Upper lobe of left lung (tissue), 4 donors: ENCODE results near the gene ALDH18A1.

Source experiments
- POLR2A ChIP-seq, 4 donors: fragments of 450-650 bp; IDR thresholded peaks; one replicate each; pipeline ENCODE4 v1.5.1; 2016 to 2017; ENCODE audit warnings: antibody characterized with exemption in 4 of 4, mild to moderate bottlenecking in 2 of 4
- TF ChIP-seq, protein P1 (sequence below), 6 experiments: fragments of 450-650 bp in 4 of 6; fragments of 200-600 bp in 2 of 6; sonication (generic) in 2 of 6; IDR thresholded peaks; one replicate each; pipeline ENCODE4 v1.5.1; 2016 to 2019; ENCODE audit warnings: antibody characterized with exemption in 6 of 6

DNA sequence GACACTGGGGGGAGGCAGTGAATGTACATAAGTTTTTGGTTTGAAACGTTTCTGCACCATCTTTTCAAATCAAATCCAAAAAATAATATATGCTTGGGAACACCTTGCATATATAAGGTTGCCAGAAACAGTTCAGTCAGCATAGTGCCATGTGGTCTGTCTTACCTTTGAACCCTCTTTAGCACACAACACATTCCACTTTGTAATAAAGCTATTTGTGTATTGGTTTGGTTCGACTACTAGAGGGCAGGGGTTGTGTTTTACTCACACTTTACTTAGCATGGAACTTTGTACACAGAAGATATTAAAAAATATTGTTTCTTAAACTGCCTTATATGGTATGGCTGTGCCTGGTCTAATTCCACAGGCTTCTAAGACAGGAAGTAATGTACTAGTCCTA is 43.2 kb downstream of the ALDH18A1 start:
- TF ChIP-seq, protein P1, sequence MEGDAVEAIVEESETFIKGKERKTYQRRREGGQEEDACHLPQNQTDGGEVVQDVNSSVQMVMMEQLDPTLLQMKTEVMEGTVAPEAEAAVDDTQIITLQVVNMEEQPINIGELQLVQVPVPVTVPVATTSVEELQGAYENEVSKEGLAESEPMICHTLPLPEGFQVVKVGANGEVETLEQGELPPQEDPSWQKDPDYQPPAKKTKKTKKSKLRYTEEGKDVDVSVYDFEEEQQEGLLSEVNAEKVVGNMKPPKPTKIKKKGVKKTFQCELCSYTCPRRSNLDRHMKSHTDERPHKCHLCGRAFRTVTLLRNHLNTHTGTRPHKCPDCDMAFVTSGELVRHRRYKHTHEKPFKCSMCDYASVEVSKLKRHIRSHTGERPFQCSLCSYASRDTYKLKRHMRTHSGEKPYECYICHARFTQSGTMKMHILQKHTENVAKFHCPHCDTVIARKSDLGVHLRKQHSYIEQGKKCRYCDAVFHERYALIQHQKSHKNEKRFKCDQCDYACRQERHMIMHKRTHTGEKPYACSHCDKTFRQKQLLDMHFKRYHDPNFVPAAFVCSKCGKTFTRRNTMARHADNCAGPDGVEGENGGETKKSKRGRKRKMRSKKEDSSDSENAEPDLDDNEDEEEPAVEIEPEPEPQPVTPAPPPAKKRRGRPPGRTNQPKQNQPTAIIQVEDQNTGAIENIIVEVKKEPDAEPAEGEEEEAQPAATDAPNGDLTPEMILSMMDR (IDR thresholded peaks at IDR 0.05), result no peak
- no peak for TF ChIP-seq POLR2A (IDR thresholded peaks at IDR 0.05)
